HUES48 (cell line): Measurements from ENCODE around the gene RARB.

Source experiments
- H3K27ac ChIP-seq: one replicate; pipeline ENCODE4 v1.7.0; 2013; ENCODE audit warnings: low read depth, low read length, inconsistent platforms
- H3K27me3 ChIP-seq: 2 replicates; pipeline ENCODE4 v1.6.1; 2013; ENCODE audit warnings: mild to moderate bottlenecking, low read length; ENCODE audit not compliant: control insufficient read depth, insufficient read depth
- H3K36me3 ChIP-seq: 2 replicates; pipeline ENCODE4 v1.6.1; 2013; ENCODE audit warnings: low read length; ENCODE audit not compliant: control insufficient read depth, insufficient read depth
- H3K4me1 ChIP-seq: 2 replicates; pipeline ENCODE4 v1.6.1; 2013; ENCODE audit warnings: mild to moderate bottlenecking, low read length; ENCODE audit not compliant: control insufficient read depth, insufficient read depth
- H3K4me3 ChIP-seq: 2 replicates; pipeline ENCODE4 v1.5.1; 2013; ENCODE audit warnings: mild to moderate bottlenecking, low read depth, low read length
- H3K9ac ChIP-seq: 2 replicates; pipeline ENCODE4 v1.6.1; 2013; ENCODE audit warnings: mild to moderate bottlenecking, low read depth, low read length, moderate library complexity
- H3K9me3 ChIP-seq: 2 replicates; pipeline ENCODE4 v1.6.1; 2013; ENCODE audit warnings: low read length; ENCODE audit not compliant: control insufficient read depth, insufficient read depth

Gene RARB

DNA sequence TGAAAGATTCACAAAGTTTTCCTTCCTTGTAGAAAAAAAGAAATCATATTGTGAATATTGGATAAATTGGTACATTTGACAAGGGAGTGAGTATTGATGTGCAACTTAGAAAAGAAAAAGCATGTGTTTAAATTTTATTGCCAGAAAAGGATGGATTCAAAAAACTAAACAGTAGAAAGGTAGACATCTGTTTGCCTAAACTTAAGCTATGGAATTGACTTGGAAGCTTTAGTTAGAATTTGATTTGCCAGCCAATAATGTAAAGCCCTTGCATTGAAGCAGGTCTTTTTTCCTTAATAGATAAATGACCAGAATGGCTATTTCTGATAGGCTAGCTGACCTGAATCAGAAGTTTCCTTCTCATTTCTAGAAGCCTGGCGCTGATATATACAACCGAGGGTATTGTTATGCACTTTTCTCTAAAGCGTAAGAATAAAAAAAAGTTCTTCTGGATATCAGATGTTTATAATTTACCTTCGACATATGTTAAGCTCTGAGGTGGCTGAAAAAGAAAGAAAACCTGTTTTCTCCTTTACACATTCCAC lies 4.2 kb downstream of the RARB start:
- Histone ChIP-seq H3K27me3 (peaks cover 13% of the 10 kb centered on the region), H3K4me3 (no peak overlapping the region), H3K4me1 (peaks cover 52% of the 10 kb centered on the region), H3K9ac (no peak overlapping the region), H3K27ac (no peak overlapping the region), H3K36me3 (no peaks in the 10 kb centered on the region), H3K9me3 (no peaks in the 10 kb centered on the region)

DNA sequence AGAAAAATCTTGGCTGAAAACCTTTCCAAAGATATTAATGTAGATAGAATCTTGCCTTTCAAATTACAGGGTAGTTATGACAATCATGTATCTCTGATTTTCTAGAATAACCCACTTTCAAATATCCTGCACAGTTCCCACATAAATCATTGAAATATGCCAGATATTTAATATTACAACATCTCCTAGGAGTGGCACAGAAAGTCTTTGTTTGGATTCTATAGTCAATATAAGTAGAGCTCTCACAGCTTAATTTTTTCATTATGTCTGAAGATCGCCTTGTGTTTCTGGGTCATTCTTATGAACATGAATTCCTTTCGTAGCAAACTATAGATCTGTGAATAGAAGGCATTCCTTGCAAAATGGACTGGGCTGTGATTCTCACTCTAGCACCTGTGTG lies 5.0 kb downstream of the RARB start:
- Histone ChIP-seq H3K9ac (no peak overlapping the region), H3K36me3 (no peaks in the 10 kb centered on the region), H3K9me3 (no peaks in the 10 kb centered on the region), H3K4me3 (no peak overlapping the region), H3K27ac (no peak overlapping the region), H3K4me1 (peaks cover 48% of the 10 kb centered on the region), H3K27me3 (peaks cover 10% of the 10 kb centered on the region)

DNA sequence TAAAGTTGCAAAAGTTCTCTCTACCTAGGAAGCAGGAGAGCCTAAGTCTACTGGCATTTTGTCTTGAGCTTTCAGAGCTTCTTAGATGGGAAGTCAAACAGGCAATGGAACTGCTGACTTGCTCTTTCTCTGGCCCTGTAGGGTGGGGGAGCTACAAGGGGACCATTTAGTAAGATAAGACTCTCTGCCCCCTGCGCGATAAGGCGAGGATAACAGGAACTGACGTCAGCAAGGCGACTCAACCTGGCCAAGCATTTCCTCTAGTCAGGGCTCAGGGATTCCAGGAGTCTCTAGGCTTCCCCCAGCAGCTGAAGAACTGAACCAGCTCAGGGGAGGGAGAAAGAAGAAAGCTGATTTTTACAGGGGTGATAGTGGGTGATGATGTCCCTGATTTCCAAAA lies 5.8 kb downstream of the RARB start:
- H3K4me1 ChIP-seq = peaks cover 42% of the 10 kb centered on the region
- no peak overlapping the region for H3K9ac ChIP-seq
- no peak overlapping the region for H3K4me3 ChIP-seq
- H3K27ac ChIP-seq = no peak overlapping the region
- H3K27me3 ChIP-seq = peaks cover 5% of the 10 kb centered on the region
- no peaks in the 10 kb centered on the region for H3K36me3 ChIP-seq
- H3K9me3 ChIP-seq = no peaks in the 10 kb centered on the region

DNA sequence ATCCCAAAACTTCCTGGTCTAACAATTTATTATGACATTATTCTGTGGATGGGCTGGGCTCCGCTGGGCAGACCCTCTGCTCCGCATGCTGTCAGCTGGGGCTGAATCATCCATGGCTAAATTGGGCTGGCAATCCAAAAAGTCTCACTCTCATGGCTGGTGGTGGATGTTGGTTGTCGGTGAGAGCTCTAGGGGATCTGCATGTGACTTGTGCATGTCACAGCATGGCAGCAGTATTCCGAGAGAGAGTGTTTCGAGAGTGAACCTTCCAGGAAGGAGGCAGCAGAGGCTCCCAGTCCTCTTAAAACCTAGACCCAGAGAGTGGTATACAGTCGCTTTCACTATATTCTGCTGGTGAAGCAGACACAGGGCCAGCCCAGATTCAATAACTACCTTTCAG lies 9.9 kb downstream of the RARB start:
- H3K4me1 ChIP-seq = peaks cover 15% of the 10 kb centered on the region
- H3K36me3 ChIP-seq = no peaks in the 10 kb centered on the region
- no peak overlapping the region for H3K9ac ChIP-seq
- H3K9me3 ChIP-seq = no peaks in the 10 kb centered on the region
- H3K4me3 ChIP-seq = no peak overlapping the region
- H3K27ac ChIP-seq = no peak overlapping the region
- H3K27me3 ChIP-seq = no peaks in the 10 kb centered on the region

DNA sequence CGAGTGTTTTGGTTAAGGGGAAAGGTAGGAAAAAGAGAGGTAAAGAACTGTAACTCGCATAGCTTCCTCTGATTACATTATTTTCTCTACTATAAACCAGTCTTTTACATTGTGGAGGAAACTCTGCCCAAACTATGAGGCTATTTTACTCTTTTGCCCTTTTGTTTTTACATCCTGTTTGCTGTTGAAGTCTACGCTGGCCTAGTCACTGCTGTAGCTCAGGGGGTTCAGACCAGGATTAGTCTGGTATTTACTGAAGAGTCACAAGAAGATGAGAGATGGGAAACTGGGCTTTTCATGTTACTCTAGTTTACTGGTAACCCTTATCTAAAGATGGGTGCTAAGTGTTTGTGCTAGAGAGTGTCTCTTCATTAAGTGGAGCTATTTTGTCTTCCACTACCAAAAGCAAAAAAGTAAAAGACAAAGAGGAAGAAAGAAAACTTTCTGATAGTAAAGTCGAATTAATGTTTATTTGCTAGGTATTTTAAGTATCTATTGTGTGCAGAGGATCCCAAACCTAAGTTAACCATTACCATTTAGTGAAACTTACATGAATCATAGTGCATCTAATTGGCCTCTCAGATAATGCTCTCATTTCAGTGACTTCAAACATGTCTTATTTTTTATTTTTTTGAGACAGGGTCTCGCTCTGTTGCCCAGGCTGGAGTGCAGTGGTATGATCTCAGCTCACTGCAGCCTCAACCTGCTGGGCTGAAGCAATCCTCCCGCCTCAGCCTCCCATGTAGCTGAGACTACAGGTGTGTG lies 10.9 kb downstream of the RARB start:
- H3K27ac ChIP-seq = peak overlapping the region; percentile 16
- H3K36me3 ChIP-seq = no peaks in the 10 kb centered on the region
- H3K9me3 ChIP-seq = no peaks in the 10 kb centered on the region
- no peak overlapping the region for H3K9ac ChIP-seq
- peaks cover 8% of the 10 kb centered on the region for H3K4me1 ChIP-seq
- H3K27me3 ChIP-seq = no peaks in the 10 kb centered on the region
- no peak overlapping the region for H3K4me3 ChIP-seq

DNA sequence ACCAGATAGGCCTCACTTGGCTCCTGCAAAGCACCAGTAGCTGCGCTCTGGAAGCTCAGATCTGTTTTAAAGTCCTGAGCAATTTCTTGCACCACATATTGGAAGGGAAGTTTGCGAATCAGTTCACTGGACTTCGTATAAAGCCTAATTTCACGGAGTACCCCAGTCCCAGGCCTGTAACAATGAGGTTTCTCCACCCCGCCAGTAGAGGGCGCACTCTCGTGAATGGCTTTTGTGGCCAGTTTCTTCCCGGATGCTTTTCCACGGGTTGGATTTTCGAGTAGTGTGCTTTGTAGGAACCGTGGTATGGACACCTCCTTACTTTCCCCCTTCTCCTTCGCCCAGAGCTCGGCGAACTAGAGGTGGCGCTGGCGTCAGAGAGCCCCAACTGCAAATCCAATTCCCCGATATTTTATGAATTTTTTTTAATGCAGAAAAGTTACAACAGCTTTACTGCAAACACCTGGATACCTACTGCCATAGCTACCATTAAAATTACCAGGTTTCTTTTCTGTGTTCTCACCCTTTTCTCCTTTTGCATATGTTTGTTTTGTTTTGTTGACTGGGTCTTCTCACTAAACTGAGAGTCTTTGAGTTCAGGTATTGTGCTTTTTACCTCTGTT lies 13.3 kb downstream of the RARB start:
- H3K27me3 ChIP-seq = no peaks in the 10 kb centered on the region
- peaks cover 3% of the 10 kb centered on the region; the same call in 1 of the 2 replicates for H3K4me1 ChIP-seq
- no peak overlapping the region for H3K9ac ChIP-seq
- H3K36me3 ChIP-seq = no peaks in the 10 kb centered on the region
- H3K27ac ChIP-seq = no peak overlapping the region
- no peak overlapping the region for H3K4me3 ChIP-seq
- no peaks in the 10 kb centered on the region for H3K9me3 ChIP-seq

DNA sequence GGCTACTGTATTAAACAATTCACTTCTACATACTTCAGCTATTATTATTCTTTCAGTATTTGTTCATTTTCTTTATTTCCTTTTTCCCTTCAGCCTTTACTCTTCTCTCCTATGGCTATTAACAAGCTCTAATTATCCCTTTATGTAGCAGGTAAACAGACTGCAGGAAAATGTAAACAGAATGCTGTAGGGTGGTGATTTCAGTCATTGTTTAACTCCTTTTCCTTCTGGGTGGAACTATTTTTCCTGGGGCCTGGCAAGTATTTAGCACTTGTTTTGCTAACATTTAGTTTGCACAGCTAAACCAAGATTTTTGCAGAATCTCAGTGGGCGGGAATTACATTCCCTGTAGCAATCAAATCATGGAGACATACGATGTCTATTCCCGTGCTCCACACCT lies 14.4 kb downstream of the RARB start:
- H3K9ac ChIP-seq = no peak overlapping the region
- H3K4me1 ChIP-seq = peaks cover 3% of the 10 kb centered on the region; the same call in 1 of the 2 replicates

DNA sequence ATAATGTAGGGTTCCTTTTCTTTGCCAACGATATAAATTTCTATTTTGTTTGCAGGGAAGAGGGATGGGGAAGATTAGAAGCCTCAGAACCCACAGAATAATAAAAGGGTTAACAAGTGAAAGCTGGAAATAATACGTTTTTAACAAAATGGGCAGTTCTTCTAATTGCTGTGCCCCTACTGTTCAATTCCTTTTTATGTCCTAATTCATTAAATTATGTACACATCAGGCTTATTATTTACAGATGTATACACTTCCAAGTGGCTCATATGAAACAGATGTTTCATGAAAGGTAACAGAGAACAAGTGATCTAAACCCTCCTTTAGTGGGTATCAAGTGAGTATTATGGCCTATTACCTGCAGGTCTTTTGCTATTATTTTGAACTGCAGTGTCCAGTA lies 16.2 kb downstream of the RARB start:
- no peaks in the 10 kb centered on the region for H3K9me3 ChIP-seq
- H3K27ac ChIP-seq = no peak overlapping the region
- no peak overlapping the region for H3K9ac ChIP-seq
- H3K4me1 ChIP-seq = peaks cover 10% of the 10 kb centered on the region
- H3K4me3 ChIP-seq = no peak overlapping the region
- H3K36me3 ChIP-seq = no peaks in the 10 kb centered on the region
- H3K27me3 ChIP-seq = no peaks in the 10 kb centered on the region

More for the DNA sequence above, 14.4 kb downstream of the RARB start:
- Histone ChIP-seq H3K36me3 (no peaks in the 10 kb centered on the region), H3K27me3 (no peaks in the 10 kb centered on the region), H3K4me3 (no peak overlapping the region), H3K9me3 (no peaks in the 10 kb centered on the region), H3K27ac (no peak overlapping the region)

DNA sequence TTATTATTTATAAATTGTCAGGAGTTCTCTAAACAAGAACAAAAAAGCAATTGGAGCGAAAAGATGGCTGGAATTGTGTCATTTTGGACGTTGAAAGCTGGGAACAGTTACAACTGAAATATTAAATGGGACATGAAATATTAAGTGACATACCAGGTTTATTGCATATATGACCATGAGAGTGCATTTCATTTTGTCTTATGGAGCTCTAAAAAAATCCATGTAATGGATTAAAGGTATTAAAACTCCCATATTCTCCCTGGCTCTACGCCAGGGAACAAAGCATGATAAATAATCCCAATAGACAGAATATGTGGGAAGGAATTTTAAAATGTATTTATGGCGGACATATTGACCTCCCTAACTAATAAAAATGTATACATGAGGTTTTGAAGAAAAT lies 17.7 kb downstream of the RARB start:
- H3K27ac ChIP-seq = no peak overlapping the region
- no peaks in the 10 kb centered on the region for H3K27me3 ChIP-seq
- peaks cover 12% of the 10 kb centered on the region for H3K4me1 ChIP-seq

DNA sequence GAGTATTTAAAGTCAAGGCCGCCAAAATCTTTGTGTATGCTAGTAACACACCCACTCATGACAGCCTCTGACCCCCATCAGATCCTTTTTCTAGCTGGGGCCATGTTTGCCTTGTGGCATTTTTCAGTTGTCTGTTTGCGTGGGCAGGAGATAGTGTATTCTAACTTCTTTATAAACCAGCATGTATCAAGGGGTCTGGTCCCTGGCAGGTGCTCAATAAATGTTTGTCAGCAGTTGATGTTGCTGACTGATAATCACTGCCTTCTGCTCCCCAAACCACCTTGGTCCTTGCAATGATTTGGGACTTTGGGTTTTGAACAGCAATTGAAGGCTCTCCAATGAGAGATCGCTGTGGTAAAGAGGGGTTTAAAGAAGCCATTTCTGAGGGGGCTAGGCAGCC lies 19.2 kb downstream of the RARB start:
- Histone ChIP-seq H3K4me3 (no peak overlapping the region), H3K9me3 (no peaks in the 10 kb centered on the region), H3K4me1 (peaks cover 12% of the 10 kb centered on the region), H3K27ac (no peak overlapping the region), H3K9ac (no peak overlapping the region), H3K27me3 (no peaks in the 10 kb centered on the region), H3K36me3 (no peaks in the 10 kb centered on the region)

More for the DNA sequence above, 17.7 kb downstream of the RARB start:
- Histone ChIP-seq H3K4me3 (no peak overlapping the region), H3K9me3 (no peaks in the 10 kb centered on the region), H3K36me3 (no peaks in the 10 kb centered on the region), H3K9ac (no peak overlapping the region)

DNA sequence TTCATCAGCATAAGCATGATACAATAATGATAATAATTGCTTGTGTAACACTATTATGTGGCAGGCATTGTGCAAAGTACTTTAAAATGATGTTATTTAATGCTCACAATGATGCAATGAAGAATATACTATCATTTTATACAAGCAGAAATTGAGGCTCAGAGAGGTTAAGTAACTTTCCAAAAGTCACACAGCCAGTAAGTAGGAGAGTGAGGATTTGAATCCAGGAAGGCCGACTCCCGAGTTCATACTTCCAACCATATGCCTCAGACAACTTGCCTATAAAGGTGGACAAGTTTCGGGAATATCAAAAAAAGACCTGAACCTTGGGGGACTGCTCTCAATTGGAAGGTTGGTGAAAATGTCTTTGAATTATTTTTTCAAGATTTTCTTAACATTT lies 19.9 kb downstream of the RARB start:
- no peak overlapping the region for H3K4me3 ChIP-seq
- no peak overlapping the region for H3K27ac ChIP-seq
- no peak overlapping the region for H3K9ac ChIP-seq
- peaks cover 13% of the 10 kb centered on the region for H3K4me1 ChIP-seq
- H3K36me3 ChIP-seq = no peaks in the 10 kb centered on the region
- H3K9me3 ChIP-seq = no peaks in the 10 kb centered on the region
- no peaks in the 10 kb centered on the region for H3K27me3 ChIP-seq
